Fibroblast of the aortic adventitia (primary cell): ENCODE measurements around the gene TRRAP. TPM values are rescaled to one million over a fixed set of nuclear protein-coding genes. Genes with fewer than 3 reads are reported as not detected.

ENCODE experiments used
- DNase-seq: peaks from one replicate; pipeline ENCODE4 v3.0.0-alpha.2; 2010; ENCODE audit warnings: low read depth
- H3K4me3 ChIP-seq: 2 replicates; pipeline ENCODE4 v1.5.1; 2011; ENCODE audit warnings: low read depth, mild to moderate bottlenecking, control low read depth, low read length, moderate library complexity
- CTCF ChIP-seq: IDR thresholded peaks from 2 replicates; pipeline ENCODE4 v1.5.1; 2011; ENCODE audit warnings: mild to moderate bottlenecking, low read length, control low read depth, inconsistent platforms; ENCODE audit not compliant: insufficient read depth
- total RNA-seq: library from RNA; depleted of rRNA; stranded (reverse); fragments of >200 nt; gene quantifications from 2 replicates; pipeline ENCODE4 v1.2.3, GENCODE V29; 2012; ENCODE audit warnings: low replicate concordance

Gene TRRAP
- total RNA-seq, 1 donor, result 17.4 TPM

- no peak for DNase-seq
- no peak for TF ChIP-seq CTCF
- no peak overlapping the region for H3K4me3 ChIP-seq
Measured at GRCh38 chr7:98855610-98856422, 22.5 kb upstream of the TRRAP start.

- DNase-seq, result no peak
- no peak overlapping the region for H3K4me3 ChIP-seq
- no peak for TF ChIP-seq CTCF
Measured at GRCh38 chr7:98860071-98860470, 18.3 kb upstream of the TRRAP start.

GRCh38 chr7:98862203-98862602, 16.1 kb upstream of the TRRAP start:
- TF ChIP-seq CTCF, result no peak
- no peak overlapping the region for H3K4me3 ChIP-seq
- DNase-seq, result no peak

GRCh38 chr7:98862716-98863420, 15.5 kb upstream of the TRRAP start:
- no peak for TF ChIP-seq CTCF
- no peak for DNase-seq
- no peak overlapping the region for H3K4me3 ChIP-seq

GRCh38 chr7:98863601-98864000, 14.7 kb upstream of the TRRAP start:
- no peak for TF ChIP-seq CTCF
- no peak for DNase-seq

GRCh38 chr7:98864731-98865453, 13.4 kb upstream of the TRRAP start:
- no peak for TF ChIP-seq CTCF
- no peak for DNase-seq
- no peak overlapping the region for H3K4me3 ChIP-seq

More at GRCh38 chr7:98863601-98864000, 14.7 kb upstream of the TRRAP start:
- no peak overlapping the region for H3K4me3 ChIP-seq
